ENCODE data around the gene RPS15. TPM values are rescaled to one million over a fixed set of nuclear protein-coding genes. Genes with fewer than 3 reads are reported as not detected.

Gene RPS15
- polyA plus RNA-seq, 1 donor (not counting 4 experiments of a cell fraction or from before 2014, with no cell fraction given), result 795 TPM

DNA sequence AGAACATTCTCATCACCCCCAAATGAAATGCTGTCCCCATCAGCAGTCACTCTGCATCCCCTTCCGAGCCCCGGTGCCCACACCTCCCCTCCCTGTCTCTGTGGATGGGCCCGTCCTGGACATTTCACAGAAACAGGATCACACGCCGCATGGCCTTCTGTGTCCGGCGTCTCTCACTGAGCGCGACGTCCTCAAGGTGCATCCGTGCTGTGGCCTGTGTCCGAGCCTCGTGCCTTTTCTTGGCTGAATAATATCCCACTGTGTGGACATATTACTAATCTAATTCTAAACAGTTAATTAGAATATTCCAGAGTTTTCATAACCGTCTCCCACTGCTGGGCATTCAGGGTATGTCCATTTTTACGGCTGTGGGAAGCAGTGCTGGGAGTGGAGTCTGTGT is 45.8 kb upstream of the RPS15 start:
- Histone ChIP-seq H3K9me3 (ENCODE audit: control insufficient read depth, low read depth, low read length) (no peaks in the 10 kb centered on the region), H2AFZ (ENCODE audit: control insufficient read depth, low read length) (no peak overlapping the region), H3K9me1 (ENCODE audit: control insufficient read depth, extremely low read depth, insufficient read depth, low read length) (no peaks in the 10 kb centered on the region), H3K27ac (ENCODE audit: control insufficient read depth, insufficient read depth, low read length) (no peak overlapping the region), H3K36me3 (ENCODE audit: control insufficient read depth in 2 of 2, extremely low read depth in 1 of 2, insufficient read depth in 2 of 2, low read length in 2 of 2) (peaks cover 9 to 14% of the 10 kb centered on the region in 2 experiments), H3K27me3 (ENCODE audit: control insufficient read depth, extremely low read depth, insufficient read depth, low read length) (peaks cover 13% of the 10 kb centered on the region), H3K4me2 (ENCODE audit: control insufficient read depth, extremely low read depth, insufficient read depth, low read depth, low read length) (no peak overlapping the region), H3K4me3 (ENCODE audit: control insufficient read depth in 2 of 3, extremely low read depth in 1 of 3, insufficient read depth in 2 of 3, low read depth in 1 of 3, low read length in 3 of 3) (no peak overlapping the region), H3K79me2 (ENCODE audit: control insufficient read depth, insufficient read depth, low read length) (peaks cover 2% of the 10 kb centered on the region), H4K20me1 (ENCODE audit: control insufficient read depth, extremely low read depth, insufficient read depth, low read length) (no peaks in the 10 kb centered on the region), H3K9ac (ENCODE audit: control insufficient read depth, extremely low read depth, insufficient read depth, low read length) (no peak overlapping the region), H3K4me1 (ENCODE audit: control insufficient read depth, extremely low read depth, insufficient read depth, low read length) (peaks cover 17% of the 10 kb centered on the region)
- no peak for TF ChIP-seq EZH2 (IDR thresholded peaks at IDR 0.05; ENCODE audit: low read length)
- TF ChIP-seq, protein P1, sequence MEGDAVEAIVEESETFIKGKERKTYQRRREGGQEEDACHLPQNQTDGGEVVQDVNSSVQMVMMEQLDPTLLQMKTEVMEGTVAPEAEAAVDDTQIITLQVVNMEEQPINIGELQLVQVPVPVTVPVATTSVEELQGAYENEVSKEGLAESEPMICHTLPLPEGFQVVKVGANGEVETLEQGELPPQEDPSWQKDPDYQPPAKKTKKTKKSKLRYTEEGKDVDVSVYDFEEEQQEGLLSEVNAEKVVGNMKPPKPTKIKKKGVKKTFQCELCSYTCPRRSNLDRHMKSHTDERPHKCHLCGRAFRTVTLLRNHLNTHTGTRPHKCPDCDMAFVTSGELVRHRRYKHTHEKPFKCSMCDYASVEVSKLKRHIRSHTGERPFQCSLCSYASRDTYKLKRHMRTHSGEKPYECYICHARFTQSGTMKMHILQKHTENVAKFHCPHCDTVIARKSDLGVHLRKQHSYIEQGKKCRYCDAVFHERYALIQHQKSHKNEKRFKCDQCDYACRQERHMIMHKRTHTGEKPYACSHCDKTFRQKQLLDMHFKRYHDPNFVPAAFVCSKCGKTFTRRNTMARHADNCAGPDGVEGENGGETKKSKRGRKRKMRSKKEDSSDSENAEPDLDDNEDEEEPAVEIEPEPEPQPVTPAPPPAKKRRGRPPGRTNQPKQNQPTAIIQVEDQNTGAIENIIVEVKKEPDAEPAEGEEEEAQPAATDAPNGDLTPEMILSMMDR (optimal IDR thresholded peaks at IDR 0.05 in 1 of 3, IDR thresholded peaks at IDR 0.05 in 1 of 3, conservative IDR thresholded peaks at IDR 0.05 in 1 of 3; ENCODE audit: extremely low read depth in 1 of 3, insufficient read depth in 2 of 3, low read length in 3 of 3), result no peak
- FAIRE-seq (no peak), DNase-seq (ENCODE audit: low read depth, low spot score) (no peak)
- dilution Hi-C loops (cut with MboI; ENCODE audit: extremely low pct_ligation_motif_present, low sequenced_read_pairs), result no loop called here

DNA sequence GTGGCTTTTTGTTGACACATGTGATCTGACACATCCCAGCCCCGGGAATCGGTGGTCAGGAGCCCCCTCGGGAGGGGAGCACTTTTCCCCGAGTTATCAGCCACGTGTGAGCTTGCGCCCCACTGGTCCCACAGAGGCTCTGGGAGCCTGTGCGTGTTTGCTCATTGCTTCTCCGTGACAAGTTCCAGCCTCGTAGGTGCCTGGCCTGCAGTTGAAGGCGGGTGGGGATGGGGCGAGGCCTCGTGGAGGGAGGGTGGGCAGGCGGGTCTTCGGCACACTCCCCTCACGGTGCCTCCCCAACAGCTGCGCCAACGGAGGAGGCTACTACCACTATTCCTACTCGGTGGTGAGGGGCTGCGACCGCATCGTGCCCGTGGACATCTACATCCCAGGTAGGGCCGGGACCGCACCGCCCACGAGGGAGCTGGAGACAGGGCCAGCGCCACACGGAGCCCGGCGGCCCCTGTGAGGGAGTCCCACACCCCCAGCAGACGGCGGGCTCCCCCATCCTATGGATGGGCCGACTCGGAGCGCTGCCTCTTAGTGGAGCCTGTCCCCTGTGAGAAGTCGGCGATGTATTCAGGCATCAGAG is 45.2 kb upstream of the RPS15 start:
- Histone ChIP-seq H3K4me3 (ENCODE audit: control insufficient read depth in 2 of 3, extremely low read depth in 1 of 3, insufficient read depth in 2 of 3, low read depth in 1 of 3, low read length in 3 of 3) (no peak overlapping the region), H3K4me2 (ENCODE audit: control insufficient read depth, extremely low read depth, insufficient read depth, low read depth, low read length) (no peak overlapping the region), H3K27me3 (ENCODE audit: control insufficient read depth, extremely low read depth, insufficient read depth, low read length) (peaks cover 13% of the 10 kb centered on the region), H4K20me1 (ENCODE audit: control insufficient read depth, extremely low read depth, insufficient read depth, low read length) (no peaks in the 10 kb centered on the region), H3K9me1 (ENCODE audit: control insufficient read depth, extremely low read depth, insufficient read depth, low read length) (no peaks in the 10 kb centered on the region), H3K36me3 (ENCODE audit: control insufficient read depth in 2 of 2, extremely low read depth in 1 of 2, insufficient read depth in 2 of 2, low read length in 2 of 2) (peaks cover 9 to 14% of the 10 kb centered on the region in 2 experiments), H3K79me2 (ENCODE audit: control insufficient read depth, insufficient read depth, low read length) (peaks cover under 1% of the 10 kb centered on the region), H3K9me3 (ENCODE audit: control insufficient read depth, low read depth, low read length) (no peaks in the 10 kb centered on the region), H3K4me1 (ENCODE audit: control insufficient read depth, extremely low read depth, insufficient read depth, low read length) (peaks cover 14% of the 10 kb centered on the region), H2AFZ (ENCODE audit: control insufficient read depth, low read length) (no peak overlapping the region), H3K9ac (ENCODE audit: control insufficient read depth, extremely low read depth, insufficient read depth, low read length) (no peak overlapping the region), H3K27ac (ENCODE audit: control insufficient read depth, insufficient read depth, low read length) (no peak overlapping the region)
- TF ChIP-seq EZH2 (IDR thresholded peaks at IDR 0.05; ENCODE audit: low read length), result no peak
- TF ChIP-seq, protein P1 (optimal IDR thresholded peaks at IDR 0.05 in 1 of 3, IDR thresholded peaks at IDR 0.05 in 1 of 3, conservative IDR thresholded peaks at IDR 0.05 in 1 of 3; ENCODE audit: extremely low read depth in 1 of 3, insufficient read depth in 2 of 3, low read length in 3 of 3), result no peak
- DNase-seq (ENCODE audit: low read depth, low spot score) (no peak), FAIRE-seq (no peak)
- dilution Hi-C loops (cut with MboI; ENCODE audit: extremely low pct_ligation_motif_present, low sequenced_read_pairs), result no loop called here

Data from keratinocyte (primary cell).